GM23248 (cell line): ENCODE measurements around the gene CLDN22.

Experiments
- EZH2 ChIP-seq: fragments of 200-600 bp; sonication (generic); IDR thresholded peaks from 2 replicates; pipeline ENCODE4 v1.6.1; 2018; ENCODE audit warnings: antibody characterized with exemption, mild to moderate bottlenecking; ENCODE audit not compliant: insufficient read depth, poor library complexity, severe bottlenecking
- EZH2phosphoT487 ChIP-seq: fragments of 200-600 bp; sonication (generic); IDR thresholded peaks from 2 replicates; pipeline ENCODE4 v1.6.1; 2018; ENCODE audit warnings: antibody characterized with exemption, moderate library complexity, mild to moderate bottlenecking, low read depth; ENCODE audit not compliant: insufficient read depth

DNA sequence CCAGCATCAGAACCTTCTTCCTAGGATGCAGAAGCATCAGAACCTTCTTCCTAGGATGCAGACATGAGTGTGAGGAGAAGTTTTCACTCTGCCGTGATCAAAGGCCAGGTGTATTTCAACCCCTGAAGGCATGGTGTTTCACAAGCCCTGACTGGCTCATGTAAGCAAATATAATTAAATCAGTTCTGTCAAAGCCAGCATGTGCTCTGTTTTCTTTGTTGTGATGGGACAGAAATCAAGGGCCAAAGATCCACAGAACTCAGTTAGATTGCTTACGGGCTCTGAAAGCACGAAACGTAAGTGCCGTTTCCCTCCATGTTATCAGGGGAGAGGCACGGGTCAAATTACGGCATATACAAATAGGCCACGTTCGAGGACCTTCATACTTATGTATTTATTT, 34.1 kb upstream of the CLDN22 start:
- TF ChIP-seq EZH2phosphoT487 = no peak
- no peak for TF ChIP-seq EZH2
